Kidney epithelial cell (primary cell): Measurements from ENCODE around the gene CALY. TPM values are rescaled to one million over a fixed set of nuclear protein-coding genes. Genes with fewer than 3 reads are reported as not detected.

Experiments used
- DNase-seq: peaks from one replicate; pipeline ENCODE4 v3.0.0-alpha.2; 2010; ENCODE audit warnings: low read depth
- H3K27me3 ChIP-seq: 2 replicates; pipeline ENCODE4 v1.6.0; 2011; ENCODE audit warnings: low read length; ENCODE audit not compliant: control insufficient read depth, insufficient read depth
- H3K36me3 ChIP-seq: 2 replicates; pipeline ENCODE4 v1.5.1; 2011; ENCODE audit warnings: low read length; ENCODE audit not compliant: control insufficient read depth, insufficient read depth
- H3K4me3 ChIP-seq: 2 replicates; pipeline ENCODE4 v1.5.1; 2011; ENCODE audit warnings: low read depth, mild to moderate bottlenecking, control low read depth, low read length
- CTCF ChIP-seq: IDR thresholded peaks from 2 replicates; pipeline ENCODE4 v1.5.1; 2011; ENCODE audit warnings: mild to moderate bottlenecking, moderate library complexity, low read length, control low read depth, inconsistent platforms; ENCODE audit not compliant: insufficient read depth, poor library complexity, severe bottlenecking
- total RNA-seq: library from RNA; depleted of rRNA; stranded (reverse); fragments of >200 nt; gene quantifications from 2 replicates; pipeline ENCODE4 v1.2.3, GENCODE V29; 2015

Gene CALY
- total RNA-seq, 1 donor from 2014 or later = 0.96 TPM

GRCh38 chr10:133354672-133355240, 18.1 kb upstream of the CALY start:
- Histone ChIP-seq H3K27me3 (peaks cover 4% of the 10 kb centered on the region), H3K36me3 (no peaks in the 10 kb centered on the region), H3K4me3 (no peak overlapping the region)
- DNase-seq = no peak
- TF ChIP-seq CTCF = no peak

DNA sequence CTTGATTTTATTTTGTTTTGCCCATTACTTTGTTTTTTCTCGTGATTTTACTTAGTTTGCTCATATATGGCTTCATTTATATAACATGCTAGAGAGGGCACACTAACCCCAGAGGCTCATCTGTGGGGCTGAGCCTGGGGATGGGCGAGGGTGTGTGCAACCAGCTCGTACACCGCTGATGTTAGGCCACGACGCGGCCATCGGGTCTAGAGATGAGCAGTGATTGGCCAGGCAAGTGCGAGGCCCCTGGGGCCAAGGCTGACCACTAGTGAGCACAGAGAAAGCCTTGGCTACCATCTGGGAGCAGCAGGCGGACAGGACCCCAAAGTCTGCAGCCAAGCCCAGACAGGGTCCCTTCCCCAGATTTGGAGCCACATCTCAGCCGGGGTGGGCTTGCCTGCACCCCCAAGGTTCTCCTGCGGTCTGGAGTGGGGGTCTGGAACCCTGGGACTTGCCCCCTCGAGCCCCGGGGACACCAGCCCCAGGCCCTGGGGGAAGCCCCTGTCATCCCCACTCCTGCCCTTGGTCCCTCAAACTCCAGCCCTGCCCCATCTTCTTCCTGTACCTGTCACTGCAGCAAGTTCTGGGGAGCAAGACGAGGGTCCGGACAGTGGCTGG, 17.4 kb upstream of the CALY start:
- Histone ChIP-seq H3K4me3 (no peak overlapping the region), H3K27me3 (peaks cover 6% of the 10 kb centered on the region), H3K36me3 (no peaks in the 10 kb centered on the region)
- no peak for DNase-seq
- TF ChIP-seq CTCF = no peak

- H3K27me3 ChIP-seq = peaks cover 6% of the 10 kb centered on the region
- TF ChIP-seq CTCF = no peak
- no peaks in the 10 kb centered on the region for H3K36me3 ChIP-seq
- H3K4me3 ChIP-seq = no peak overlapping the region
- no peak for DNase-seq
Observed at GRCh38 chr10:133353202-133353959, 16.7 kb upstream of the CALY start.

- no peak overlapping the region for H3K4me3 ChIP-seq
- peaks cover 18% of the 10 kb centered on the region for H3K27me3 ChIP-seq
- no peak for DNase-seq
- no peak for TF ChIP-seq CTCF
- H3K36me3 ChIP-seq = no peaks in the 10 kb centered on the region
Observed at GRCh38 chr10:133351408-133352318, 15.0 kb upstream of the CALY start.

DNA sequence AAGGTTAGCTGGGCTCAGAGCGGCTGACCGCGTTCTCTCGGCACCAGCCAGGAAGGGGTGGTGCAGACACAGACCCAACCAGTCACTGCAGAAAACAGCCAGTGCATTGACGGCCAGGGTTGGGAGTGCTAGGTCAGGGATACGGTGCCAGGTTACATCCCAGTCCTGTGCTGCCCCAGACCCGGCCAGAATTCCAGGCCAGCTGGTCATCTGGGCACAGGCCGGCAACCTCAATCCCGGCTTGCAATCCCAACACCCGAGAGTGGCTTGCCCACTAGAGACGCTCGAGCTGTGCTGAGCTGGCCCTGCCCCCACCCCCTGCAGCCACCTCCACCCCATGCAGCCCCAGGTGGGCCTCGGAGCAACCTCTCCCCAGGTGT, 14.2 kb upstream of the CALY start:
- no peak for DNase-seq
- no peak for TF ChIP-seq CTCF
- peaks cover 20% of the 10 kb centered on the region for H3K27me3 ChIP-seq
- no peak overlapping the region for H3K4me3 ChIP-seq
- H3K36me3 ChIP-seq = no peaks in the 10 kb centered on the region
